GM18907 (cell line): ENCODE results near the gene BMP2.
A peak's percentile ranks its signal among the peaks of the same experiment; 100 is the strongest.

Source experiments
- ATAC-seq: cut with Tn5 transposase; IDR thresholded peaks from one replicate; pipeline ENCODE4 v1.9.1; 2021; ENCODE audit warnings: mild to moderate bottlenecking, moderate library complexity; ENCODE audit not compliant: unreplicated experiment

Gene BMP2

DNA sequence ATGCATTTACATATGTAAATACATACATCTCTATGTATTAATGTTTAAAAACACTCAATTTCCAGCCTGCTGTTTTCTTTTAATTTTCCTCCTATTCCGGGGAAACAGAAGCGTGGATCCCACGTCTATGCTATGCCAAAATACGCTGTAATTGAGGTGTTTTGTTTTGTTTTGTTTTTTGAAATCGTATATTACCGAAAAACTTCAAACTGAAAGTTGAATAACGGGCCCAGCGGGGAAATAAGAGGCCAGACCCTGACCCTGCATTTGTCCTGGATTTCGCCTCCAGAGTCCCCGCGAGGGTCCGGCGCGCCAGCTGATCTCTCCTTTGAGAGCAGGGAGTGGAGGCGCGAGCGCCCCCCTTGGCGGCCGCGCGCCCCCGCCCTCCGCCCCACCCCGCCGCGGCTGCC, 355 bp upstream of the BMP2 start:
- no peak for ATAC-seq

DNA sequence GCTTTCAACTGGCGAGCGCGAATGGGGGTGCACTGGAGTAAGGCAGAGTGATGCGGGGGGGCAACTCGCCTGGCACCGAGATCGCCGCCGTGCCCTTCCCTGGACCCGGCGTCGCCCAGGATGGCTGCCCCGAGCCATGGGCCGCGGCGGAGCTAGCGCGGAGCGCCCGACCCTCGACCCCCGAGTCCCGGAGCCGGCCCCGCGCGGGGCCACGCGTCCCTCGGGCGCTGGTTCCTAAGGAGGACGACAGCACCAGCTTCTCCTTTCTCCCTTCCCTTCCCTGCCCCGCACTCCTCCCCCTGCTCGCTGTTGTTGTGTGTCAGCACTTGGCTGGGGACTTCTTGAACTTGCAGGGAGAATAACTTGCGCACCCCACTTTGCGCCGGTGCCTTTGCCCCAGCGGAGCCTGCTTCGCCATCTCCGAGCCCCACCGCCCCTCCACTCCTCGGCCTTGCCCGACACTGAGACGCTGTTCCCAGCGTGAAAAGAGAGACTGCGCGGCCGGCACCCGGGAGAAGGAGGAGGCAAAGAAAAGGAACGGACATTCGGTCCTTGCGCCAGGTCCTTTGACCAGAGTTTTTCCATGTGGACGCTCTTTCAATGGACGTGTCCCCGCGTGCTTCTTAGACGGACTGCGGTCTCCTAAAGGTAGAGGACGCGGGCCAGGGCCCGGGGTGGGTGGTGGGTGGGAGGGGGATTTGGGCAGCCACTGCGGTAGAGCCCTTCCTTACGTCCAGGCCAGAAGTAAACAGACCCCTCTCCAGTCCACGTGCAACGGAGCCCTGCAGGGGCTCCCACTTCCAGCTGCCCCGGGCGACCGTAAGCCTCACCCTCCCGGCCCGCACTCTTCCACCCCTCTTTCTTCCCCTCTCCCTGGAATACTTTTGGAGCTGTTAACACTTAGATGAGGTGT, 998 bp downstream of the BMP2 start:
- peak; percentile 3 for ATAC-seq

DNA sequence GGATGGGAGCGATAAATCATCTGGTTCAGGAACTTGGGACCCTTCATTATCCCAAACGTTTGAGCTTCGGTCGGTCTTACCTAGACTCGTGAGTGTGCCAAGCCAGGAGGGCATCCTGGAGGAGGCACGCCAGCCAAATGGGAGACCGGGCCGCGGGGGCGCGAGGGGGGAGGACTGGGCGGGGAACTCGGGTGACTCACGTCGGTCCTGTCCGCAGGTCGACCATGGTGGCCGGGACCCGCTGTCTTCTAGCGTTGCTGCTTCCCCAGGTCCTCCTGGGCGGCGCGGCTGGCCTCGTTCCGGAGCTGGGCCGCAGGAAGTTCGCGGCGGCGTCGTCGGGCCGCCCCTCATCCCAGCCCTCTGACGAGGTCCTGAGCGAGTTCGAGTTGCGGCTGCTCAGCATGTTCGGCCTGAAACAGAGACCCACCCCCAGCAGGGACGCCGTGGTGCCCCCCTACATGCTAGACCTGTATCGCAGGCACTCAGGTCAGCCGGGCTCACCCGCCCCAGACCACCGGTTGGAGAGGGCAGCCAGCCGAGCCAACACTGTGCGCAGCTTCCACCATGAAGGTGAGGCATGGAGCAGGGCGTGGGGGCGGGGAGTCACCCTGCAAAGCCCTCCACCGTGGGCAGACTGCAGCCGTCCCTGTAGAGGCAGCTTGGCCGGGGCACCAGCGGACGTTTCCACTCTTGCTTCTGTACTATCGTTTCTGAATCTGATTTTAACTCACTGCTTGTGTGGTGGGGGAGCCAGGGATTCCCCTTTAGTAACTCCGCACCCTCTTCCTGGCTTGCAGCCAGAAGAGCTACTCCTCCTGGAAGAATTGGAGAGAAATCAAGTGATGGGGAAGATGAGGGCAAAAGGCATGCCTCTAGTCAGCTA, 2.7 kb downstream of the BMP2 start:
- no peak for ATAC-seq

DNA sequence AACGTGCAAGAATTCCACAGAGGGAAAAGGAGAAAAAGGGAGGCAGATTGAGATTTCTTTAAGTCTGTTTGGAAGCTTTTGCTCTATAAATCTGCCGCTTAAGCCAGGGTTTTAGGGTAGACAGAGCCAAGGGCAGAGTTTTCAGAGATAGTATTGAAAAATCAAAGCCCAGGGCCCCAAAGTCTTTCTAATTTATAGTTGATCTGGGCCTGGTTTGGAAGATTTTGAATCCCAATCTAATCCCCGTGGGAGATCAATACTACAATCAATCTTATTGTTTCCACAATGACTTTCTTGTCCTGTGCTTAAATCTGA, 3.3 kb downstream of the BMP2 start:
- no peak for ATAC-seq

DNA sequence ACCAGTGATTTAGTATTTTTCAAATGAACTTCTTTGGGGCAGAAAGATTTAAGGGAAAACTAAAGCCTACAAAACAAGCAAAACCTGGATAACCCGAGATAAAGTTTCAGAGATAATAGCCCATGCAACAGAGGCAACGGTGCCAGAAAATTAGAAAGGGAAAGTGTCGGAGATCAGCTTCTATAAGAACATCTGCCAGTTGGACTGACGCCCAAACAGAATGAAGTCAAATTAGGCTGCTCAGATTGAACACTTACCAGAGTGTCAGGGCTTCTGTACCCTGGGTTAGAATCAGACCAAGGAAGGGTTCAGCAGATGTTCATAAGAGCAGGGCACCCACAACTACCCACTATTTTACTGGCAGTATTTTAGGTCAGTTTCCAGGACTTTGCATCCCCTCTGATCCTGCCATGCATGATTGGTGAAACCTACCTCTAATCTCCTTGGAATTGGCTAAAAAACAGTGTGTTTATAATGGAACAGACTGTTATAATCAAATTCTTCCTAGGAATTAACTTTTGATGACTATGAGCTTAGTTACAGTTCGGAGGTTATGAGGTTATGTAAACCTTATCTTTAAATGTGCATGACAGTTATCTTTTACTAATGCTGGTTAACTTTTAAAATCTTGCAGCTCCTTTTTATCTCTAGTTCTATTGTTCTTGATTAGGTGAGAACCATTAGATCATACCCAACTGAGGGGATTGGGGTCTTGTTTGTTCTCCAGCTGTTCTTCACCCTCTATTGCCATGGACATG, 13.1 kb downstream of the BMP2 start:
- ATAC-seq, result no peak

DNA sequence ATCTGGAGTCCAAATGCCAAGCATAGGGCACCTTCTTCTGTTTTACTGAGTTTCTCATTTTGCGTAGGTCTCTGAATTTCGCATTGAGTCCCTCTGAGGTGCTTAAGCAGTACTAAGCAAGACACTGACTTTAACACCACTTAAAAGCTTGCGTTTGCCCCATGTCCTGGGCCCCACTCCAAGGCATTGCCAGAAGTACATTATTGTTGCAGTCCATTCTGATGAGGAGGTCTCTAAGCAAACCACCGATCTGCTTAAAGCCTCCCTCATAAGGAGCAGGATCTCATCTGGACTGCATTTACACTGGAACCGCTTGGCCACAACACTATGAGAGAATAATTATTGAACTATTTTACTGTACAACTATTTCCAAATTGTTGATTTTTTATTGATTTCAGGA, 16.3 kb downstream of the BMP2 start:
- ATAC-seq, result no peak

DNA sequence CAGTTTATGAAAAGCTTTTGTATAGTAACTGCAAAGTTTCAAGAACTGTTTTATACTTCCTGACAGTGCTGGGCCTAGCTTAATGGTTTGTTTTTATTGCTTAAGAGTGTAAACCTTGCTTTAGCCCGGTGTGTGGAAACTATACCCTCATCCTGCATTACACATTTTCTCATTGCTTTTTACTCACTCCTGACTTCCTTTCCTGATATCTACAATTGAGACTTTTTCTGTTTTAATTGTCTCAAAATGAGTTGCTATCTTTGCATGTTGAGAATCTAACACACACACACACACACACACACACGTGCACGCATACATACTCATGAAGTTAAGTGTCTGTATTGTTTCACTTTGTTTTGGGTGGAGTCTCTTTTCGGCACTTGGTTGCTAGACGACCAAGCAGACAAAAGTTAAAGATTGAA, 16.7 kb downstream of the BMP2 start:
- no peak for ATAC-seq

DNA sequence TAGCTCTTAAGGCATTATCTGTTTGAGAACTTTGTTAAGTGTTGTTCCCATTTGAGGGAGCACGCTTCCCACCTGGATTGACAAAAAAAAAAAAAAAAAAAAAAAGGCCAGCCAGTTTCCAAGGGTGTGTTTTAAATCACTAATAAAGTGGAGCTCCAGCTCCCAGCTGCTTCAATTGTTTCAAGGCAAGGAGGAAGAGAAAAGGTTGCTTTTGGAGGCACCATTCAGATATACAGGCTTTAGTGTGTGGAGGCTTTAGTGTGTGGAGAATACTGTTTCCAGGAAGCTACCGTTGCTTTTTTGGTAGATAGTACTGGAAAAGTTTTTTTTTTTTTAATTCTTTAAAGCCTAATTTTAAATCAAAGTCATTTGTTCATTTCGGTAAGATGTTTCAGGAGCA, 17.3 kb downstream of the BMP2 start:
- ATAC-seq, result no peak

DNA sequence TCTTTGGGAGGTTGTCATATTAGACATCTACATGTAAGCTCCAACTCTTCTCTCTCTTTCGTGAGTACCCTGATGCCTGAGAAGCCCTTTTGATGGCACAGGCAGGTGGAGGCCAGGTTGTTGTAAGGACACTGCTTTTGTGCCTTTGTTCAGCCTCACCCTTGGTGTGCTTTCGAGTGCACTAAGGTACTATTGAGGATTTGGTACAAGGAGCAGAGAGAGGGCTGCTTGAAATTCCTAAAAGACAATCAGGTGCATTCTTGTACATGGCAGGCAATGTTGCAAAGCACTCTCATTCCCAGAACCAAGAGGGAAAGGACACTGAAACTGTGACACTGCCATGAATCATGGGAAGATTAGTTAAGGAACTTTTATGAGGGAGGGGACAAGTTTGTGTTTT, 19.1 kb downstream of the BMP2 start:
- no peak for ATAC-seq

DNA sequence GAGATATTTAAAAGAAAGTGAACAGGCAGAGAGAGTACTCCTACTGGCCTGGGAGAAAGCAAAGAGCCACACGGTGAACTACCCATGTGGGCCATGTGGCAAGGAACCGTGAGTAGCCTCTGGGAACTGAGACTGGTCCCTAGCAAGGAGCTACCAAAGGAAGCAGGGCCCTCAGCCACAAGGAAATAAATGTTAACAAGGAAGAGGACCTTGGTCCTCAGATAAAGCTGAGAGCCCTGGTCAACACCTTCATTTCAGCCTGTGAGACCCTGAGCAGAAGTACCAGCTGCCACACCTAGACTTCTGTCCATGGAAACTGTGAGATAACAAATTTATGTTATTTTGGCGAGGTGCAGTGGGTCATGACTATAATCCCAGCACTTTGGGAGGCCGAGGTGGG, 25.3 kb downstream of the BMP2 start:
- ATAC-seq, result no peak

DNA sequence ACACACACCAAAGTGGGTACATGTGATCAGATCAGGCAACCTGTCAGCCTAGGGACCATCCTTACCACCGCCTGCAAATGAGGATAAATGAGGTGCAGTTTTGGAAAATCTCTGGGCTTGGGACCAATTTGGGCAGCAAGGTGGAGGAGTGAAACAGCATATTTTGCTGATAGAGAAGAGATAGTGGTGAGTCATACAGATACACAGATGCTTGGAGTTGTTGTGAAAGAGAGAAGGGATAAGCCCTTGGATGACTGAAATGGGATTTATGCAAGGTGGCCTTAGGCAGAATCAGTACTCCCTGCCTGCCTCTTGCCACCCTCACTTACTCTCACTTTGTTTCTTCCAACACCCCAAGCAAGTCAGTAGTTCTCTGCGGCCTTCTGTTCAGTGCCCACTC, 34.7 kb downstream of the BMP2 start:
- ATAC-seq, result no peak

DNA sequence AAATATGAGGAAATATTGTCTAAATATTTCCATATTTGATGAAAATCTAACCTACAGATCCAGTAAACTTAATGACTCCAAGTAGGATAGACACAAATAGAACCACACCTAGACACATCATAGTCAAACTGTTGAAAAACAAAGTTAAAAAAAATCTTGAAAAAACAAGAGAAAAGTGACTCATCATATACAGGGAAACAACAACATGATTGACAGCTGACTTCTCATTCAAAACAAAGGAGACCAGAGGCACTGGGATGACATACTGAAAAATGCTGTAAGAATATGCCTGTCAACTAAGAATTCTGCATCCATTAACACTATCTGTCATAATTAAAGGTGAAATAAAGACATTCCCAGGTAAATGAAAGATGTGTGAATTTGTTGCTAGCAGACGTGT, 38.8 kb downstream of the BMP2 start:
- no peak for ATAC-seq

DNA sequence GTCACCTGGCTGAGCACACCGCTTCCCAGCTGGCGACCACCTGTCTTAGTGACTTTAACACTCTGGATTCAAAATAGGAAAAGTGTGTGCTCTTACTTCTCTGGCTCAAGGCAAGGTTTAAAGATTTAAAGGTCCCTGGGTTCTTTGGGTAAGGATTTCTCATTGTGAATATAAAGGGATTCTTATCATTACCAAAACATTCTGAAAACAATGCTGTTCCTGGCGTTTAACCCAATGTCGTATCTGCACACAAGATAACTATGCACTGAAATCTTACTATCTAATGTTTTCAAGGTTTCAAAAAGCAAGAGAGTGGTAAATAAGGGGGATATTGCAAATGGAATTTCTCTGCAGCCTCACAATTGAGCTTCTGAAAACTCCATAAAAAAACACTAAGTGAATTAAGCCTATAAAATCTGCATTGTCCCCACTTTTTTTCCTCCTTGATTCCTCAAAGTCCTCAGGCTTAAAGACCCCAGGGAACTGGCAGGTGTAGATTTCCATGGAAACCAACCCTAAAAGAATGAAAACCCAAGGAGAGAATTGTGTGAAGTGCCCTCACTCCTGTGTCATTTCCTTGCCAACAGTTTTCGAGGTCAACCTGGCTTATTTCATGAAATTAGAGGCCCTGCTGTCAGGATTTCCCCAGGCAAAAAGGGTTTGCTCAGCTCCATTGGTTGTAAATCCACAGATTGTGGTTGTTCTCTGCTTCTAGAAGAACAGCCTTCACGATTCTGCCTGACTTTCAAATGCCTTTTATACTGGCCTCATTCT, 44.0 kb downstream of the BMP2 start:
- no peak for ATAC-seq

DNA sequence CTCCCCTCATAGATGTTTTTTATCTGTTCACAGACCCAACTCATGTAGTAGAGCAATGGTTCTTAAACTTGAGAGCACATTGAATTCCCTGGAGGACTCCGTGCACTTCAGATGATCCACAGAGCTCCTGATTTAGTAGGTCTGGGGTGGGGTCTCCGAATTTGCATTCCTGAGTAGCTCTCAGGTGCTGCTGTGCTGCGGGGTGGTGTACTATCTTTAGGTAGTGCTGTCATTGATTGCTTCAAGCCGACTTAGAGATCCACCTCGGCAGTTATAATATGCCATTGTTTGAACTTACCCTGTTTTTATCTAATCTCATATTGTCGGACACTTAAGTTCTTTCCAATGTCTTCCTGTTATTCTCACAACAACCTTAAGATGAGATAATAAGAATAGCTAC, 45.0 kb downstream of the BMP2 start:
- ATAC-seq, result no peak

DNA sequence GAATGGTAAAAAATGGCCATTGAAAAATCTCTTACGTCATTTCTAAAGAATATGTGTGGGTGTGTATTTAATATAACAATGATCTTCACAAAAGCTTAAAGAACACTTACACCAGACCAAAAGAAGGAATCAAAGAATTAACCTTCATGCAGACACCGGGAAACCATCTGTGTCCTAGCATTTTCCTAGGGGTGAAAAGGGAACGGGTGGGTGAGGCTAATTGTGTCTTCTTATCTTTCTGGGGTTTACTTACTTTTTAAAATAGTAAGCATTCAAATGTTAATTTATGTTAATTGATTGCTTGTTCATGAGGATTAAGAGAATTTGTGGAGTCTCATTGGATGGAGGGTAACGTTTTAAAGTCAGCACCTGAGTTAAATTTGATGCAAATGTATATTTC, 47.5 kb downstream of the BMP2 start:
- ATAC-seq, result no peak

DNA sequence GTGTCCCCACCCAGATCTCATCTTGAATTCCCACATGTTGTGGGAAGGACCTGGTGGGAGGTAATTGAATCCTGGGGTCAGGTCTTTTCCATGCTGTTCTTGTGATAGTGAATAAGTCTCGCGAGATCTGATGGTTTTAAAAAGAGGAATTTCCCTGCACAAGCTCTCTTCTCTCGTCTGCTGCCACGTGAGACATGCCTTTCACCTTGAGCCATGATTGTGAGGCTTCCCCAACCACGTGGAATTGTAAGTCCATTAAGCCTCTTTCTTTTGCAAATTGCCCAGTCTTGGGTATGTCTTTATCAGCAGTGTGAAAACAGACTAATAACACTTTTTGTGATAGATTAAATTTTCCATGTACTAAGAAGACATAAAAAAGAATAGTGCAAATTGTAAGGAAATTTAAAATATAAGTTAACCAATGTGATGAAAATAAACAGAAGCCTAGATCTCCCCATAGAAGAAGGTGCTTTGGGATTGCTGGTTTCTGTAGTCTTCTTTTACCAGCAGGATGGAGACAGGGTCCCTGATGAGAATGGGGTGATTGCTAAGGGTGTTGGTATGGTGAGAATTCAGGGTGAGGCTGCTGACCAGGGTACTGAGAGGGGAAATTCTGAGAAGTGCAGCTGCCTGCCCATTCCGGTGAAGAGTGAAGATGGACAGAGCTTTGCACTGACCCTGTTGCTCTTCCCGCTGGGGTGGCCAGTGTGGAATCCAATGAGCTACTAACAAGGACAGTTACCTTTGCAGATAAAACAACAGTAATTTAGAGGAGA, 50.7 kb downstream of the BMP2 start:
- ATAC-seq, result no peak

DNA sequence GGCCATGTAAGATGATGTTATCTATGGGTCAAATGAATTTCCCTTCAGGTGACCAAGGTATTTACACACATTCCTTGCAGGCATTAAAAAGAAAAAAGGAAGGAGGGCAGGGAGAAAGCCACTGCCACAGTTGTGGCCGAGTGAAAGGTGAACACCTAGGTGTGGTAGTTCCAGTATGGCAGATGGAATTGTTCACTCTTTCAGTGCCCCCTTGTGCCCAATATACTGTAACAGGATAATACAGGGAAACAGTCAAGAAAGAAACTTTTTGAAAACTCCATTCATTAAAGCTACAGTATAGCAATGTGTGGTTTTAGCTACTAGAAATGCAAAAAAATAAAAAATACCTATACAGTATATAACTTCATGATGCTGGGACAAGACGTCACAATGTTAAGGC, 52.1 kb downstream of the BMP2 start:
- no peak for ATAC-seq

DNA sequence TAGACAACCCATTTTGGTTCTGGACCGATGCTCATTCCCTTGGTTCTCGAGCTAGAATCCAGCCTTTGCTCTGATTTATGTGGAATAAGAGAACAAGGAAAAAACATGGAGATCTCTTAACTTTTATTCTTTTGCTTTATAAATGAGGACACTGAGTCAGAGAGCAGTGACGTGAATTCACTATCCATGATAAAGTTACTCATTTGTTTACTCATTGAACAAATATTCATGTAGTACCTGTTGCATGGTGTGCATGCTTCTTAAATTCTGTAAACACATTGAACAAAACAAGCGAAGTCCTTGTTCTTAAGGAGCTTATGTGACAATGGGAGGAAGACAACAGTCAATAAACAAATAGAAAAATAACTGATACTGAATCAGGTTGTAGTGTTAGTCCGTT, 56.9 kb downstream of the BMP2 start:
- ATAC-seq, result no peak

DNA sequence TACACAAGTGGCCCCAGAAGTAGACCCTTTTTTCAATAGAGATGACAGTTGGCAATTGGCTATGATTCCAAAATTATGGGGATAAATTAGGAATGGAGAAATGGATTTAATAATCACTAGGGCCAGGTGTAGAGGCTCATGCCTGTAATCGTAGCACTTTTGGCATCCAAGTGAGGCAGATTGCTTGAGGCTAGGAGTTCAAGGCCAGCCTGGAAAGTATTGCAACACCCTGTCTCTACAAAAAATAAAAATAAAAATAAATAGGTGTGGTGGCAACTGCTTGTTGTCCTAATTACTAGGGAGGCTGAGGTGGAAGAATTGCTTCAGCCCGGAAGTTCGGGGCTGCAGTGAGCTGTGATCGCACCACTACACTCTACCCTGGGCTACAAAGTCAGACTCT, 60.0 kb downstream of the BMP2 start:
- ATAC-seq, result no peak
